Right lobe of liver (tissue), 4 donors: ENCODE results near the gene LTBP3.

Experiments used
- CTCF ChIP-seq, 4 donors: fragments of 200-600 bp in 3 of 4; fragments of 450-650 bp in 1 of 4; IDR thresholded peaks; one replicate each; pipeline versions ENCODE4 v1.5.1 to v1.8.0; 2016 to 2022; ENCODE audit warnings: antibody characterized with exemption in 4 of 4, mild to moderate bottlenecking in 2 of 4
- POLR2A ChIP-seq: fragments of 450-650 bp; IDR thresholded peaks from one replicate; pipeline ENCODE4 v1.6.1; 2017; ENCODE audit warnings: antibody characterized with exemption, mild to moderate bottlenecking
- donor health status: DM: no; HTN: no; CAD: no.
- donor health status: DM: no; HTN: no; CAD: no.
- donor health status: DM: no; HTN: yes; CAD: no.

GRCh38 chr11:65578667-65579066 is 20.5 kb upstream of the LTBP3 start:
- TF ChIP-seq CTCF (IDR thresholded peaks at IDR 0.05) (no peak), POLR2A (no peak)
